ENCODE measurements around the gene MACROD2.

Gene MACROD2

GRCh38 chr20:15346657-15347280 lies 1351.5 kb downstream of the MACROD2 start (continued):
- TF ChIP-seq CSRNP3 (CRISPR knock-in tag; IDR thresholded peaks at IDR 0.05) (no peak), TCF4 (CRISPR knock-in tag; IDR thresholded peaks at IDR 0.05; ENCODE audit: borderline replicate concordance) (no peak)

- ATAC-seq = 0 out of 3 replicates have a peak, but pooled peaks have one; percentile 24
- TF ChIP-seq ZC3H10 (CRISPR knock-in tag; IDR thresholded peaks at IDR 0.05) (0 out of 2 replicates have a peak, but pooled peaks have one; percentile 27), RARB (CRISPR knock-in tag; IDR thresholded peaks at IDR 0.05) (no peak)
Observed at GRCh38 chr20:15359056-15359455, 1363.7 kb downstream of the MACROD2 start.

GRCh38 chr20:15362849-15363248 lies 1367.5 kb downstream of the MACROD2 start:
- ATAC-seq = no peak
- TF ChIP-seq CSRNP3 (CRISPR knock-in tag; IDR thresholded peaks at IDR 0.05) = no peak
- no peak for TF ChIP-seq ZNF565 (CRISPR knock-in tag; conservative IDR thresholded peaks at IDR 0.05; ENCODE audit: low read depth)
- TF ChIP-seq OSR1 (CRISPR knock-in tag; IDR thresholded peaks at IDR 0.05) = no peak
- no peak for TF ChIP-seq ZNF70 (CRISPR knock-in tag; IDR thresholded peaks at IDR 0.05)
- no peak for TF ChIP-seq POU6F1 (CRISPR knock-in tag; IDR thresholded peaks at IDR 0.05; ENCODE audit: borderline replicate concordance, low read depth)
- TF ChIP-seq TSHZ2 (CRISPR knock-in tag; IDR thresholded peaks at IDR 0.05) = no peak
- TF ChIP-seq RARB (CRISPR knock-in tag; IDR thresholded peaks at IDR 0.05) = no peak
- no peak for TF ChIP-seq ZFP3 (CRISPR knock-in tag; IDR thresholded peaks at IDR 0.05)
- TF ChIP-seq SNAI2 (CRISPR knock-in tag; IDR thresholded peaks at IDR 0.05) = no peak
- TF ChIP-seq ZNF8 (CRISPR knock-in tag; IDR thresholded peaks at IDR 0.05) = no peak
- no peak for TF ChIP-seq ZFP30 (CRISPR knock-in tag; IDR thresholded peaks at IDR 0.05)
- TF ChIP-seq ZC3H10 (CRISPR knock-in tag; IDR thresholded peaks at IDR 0.05) = no peak
- no peak for TF ChIP-seq PATZ1 (CRISPR knock-in tag; IDR thresholded peaks at IDR 0.05; ENCODE audit: borderline replicate concordance)
- TF ChIP-seq BACH2 (CRISPR knock-in tag; IDR thresholded peaks at IDR 0.05; ENCODE audit: borderline replicate concordance) = no peak
- no peak for TF ChIP-seq ARNTL (CRISPR knock-in tag; IDR thresholded peaks at IDR 0.05; ENCODE audit: borderline replicate concordance, low read depth)
- no peak for TF ChIP-seq TOX (CRISPR knock-in tag; IDR thresholded peaks at IDR 0.05; ENCODE audit: borderline replicate concordance)
- no peak for TF ChIP-seq TCF4 (CRISPR knock-in tag; IDR thresholded peaks at IDR 0.05; ENCODE audit: borderline replicate concordance)
- TF ChIP-seq ISL1 (CRISPR knock-in tag; IDR thresholded peaks at IDR 0.05) = no peak
- TF ChIP-seq ESRRG (CRISPR knock-in tag; IDR thresholded peaks at IDR 0.05) = no peak

- ATAC-seq = no peak
- TF ChIP-seq ISL1 (CRISPR knock-in tag; IDR thresholded peaks at IDR 0.05) (no peak), CSDC2 (CRISPR knock-in tag; IDR thresholded peaks at IDR 0.05) (no peak), TCF4 (CRISPR knock-in tag; IDR thresholded peaks at IDR 0.05; ENCODE audit: borderline replicate concordance) (no peak), SNAI2 (CRISPR knock-in tag; IDR thresholded peaks at IDR 0.05) (no peak), ESRRG (CRISPR knock-in tag; IDR thresholded peaks at IDR 0.05) (no peak), TOX (CRISPR knock-in tag; IDR thresholded peaks at IDR 0.05; ENCODE audit: borderline replicate concordance) (no peak), OSR1 (CRISPR knock-in tag; IDR thresholded peaks at IDR 0.05) (no peak), RARB (CRISPR knock-in tag; IDR thresholded peaks at IDR 0.05) (no peak), POU6F1 (CRISPR knock-in tag; IDR thresholded peaks at IDR 0.05; ENCODE audit: borderline replicate concordance, low read depth) (no peak)
Observed at GRCh38 chr20:15364781-15365180, 1369.5 kb downstream of the MACROD2 start.
